PC-9 (cell line): ENCODE measurements around the gene JADE1. TPM values are rescaled to one million over a fixed set of nuclear protein-coding genes. Genes with fewer than 3 reads are reported as not detected.

Experiments
- BruUV-seq: library from RNA; stranded (reverse); fragments of 400-500 nt; replicated peaks from 2 replicates; lab custom pipeline; 2021; lab: Mats Ljungman, UMichigan
- CTCF ChIA-PET: fragments of 300-600 bp; sonication (Branson Sonifier 250); formaldehyde crosslinking; loops from one replicate; lab custom pipeline; 2022; ENCODE audit warnings: antibody characterized with exemption; lab: Charles Lee
- POLR2A ChIA-PET: fragments of 300-600 bp; sonication (Branson Sonifier 250); formaldehyde crosslinking; loops from one replicate; lab custom pipeline; 2022; ENCODE audit warnings: antibody characterized with exemption; ENCODE audit not compliant: unreplicated experiment; lab: Charles Lee
- DNase-seq, 2 experiments: peaks; one replicate each; pipeline versions ENCODE4 v3.0.0 to v3.0.0-alpha.2; 2015 to 2022; ENCODE audit warnings: mixed read lengths in 1 of 2
- H2AFZ ChIP-seq: fragments of 200-600 bp; sonication (generic); 2 replicates; pipeline ENCODE4 v1.8.1; 2017; ENCODE audit warnings: antibody characterized with exemption
- H3F3A ChIP-seq: fragments of 200-600 bp; sonication (generic); 2 replicates; pipeline ENCODE4 v1.8.1; 2017; ENCODE audit warnings: antibody characterized with exemption, mild to moderate bottlenecking, low read depth; ENCODE audit not compliant: insufficient read depth
- H3K27ac ChIP-seq: fragments of 200-600 bp; sonication (generic); 2 replicates; pipeline ENCODE4 v1.6.1; 2016; ENCODE audit warnings: mixed run types
- H3K27me3 ChIP-seq: fragments of 200-600 bp; sonication (generic); 2 replicates; pipeline ENCODE4 v1.6.1; 2016; ENCODE audit warnings: low read depth, mixed run types; ENCODE audit not compliant: insufficient read depth
- H3K36me3 ChIP-seq: fragments of 200-600 bp; sonication (generic); 2 replicates; pipeline ENCODE4 v1.6.1; 2016; ENCODE audit warnings: low read depth, mixed run types
- H3K4me1 ChIP-seq: fragments of 200-600 bp; sonication (generic); replicated peaks from 2 replicates; pipeline ENCODE4 v1.6.1; 2016; ENCODE audit warnings: mixed run types; ENCODE audit not compliant: insufficient read depth
- H3K4me2 ChIP-seq: fragments of 200-600 bp; sonication (generic); 2 replicates; pipeline ENCODE4 v1.6.1; 2017; ENCODE audit warnings: mixed run types
- H3K4me3 ChIP-seq: fragments of 200-600 bp; sonication (generic); 2 replicates; pipeline ENCODE4 v1.6.1; 2016; ENCODE audit warnings: mixed run types
- H3K79me2 ChIP-seq: fragments of 200-600 bp; sonication (generic); 2 replicates; pipeline ENCODE4 v1.6.1; 2017; ENCODE audit warnings: low read depth, mixed run types
- H3K9me2 ChIP-seq: fragments of 200-600 bp; sonication (generic); 2 replicates; pipeline ENCODE4 v1.8.1; 2017; ENCODE audit warnings: mild to moderate bottlenecking; ENCODE audit not compliant: insufficient read depth
- H3K9me3 ChIP-seq: fragments of 200-600 bp; sonication (generic); 2 replicates; pipeline ENCODE4 v1.8.1; 2016; ENCODE audit warnings: low read depth; ENCODE audit not compliant: insufficient read depth
- H4K20me1 ChIP-seq: fragments of 200-600 bp; sonication (generic); 2 replicates; pipeline ENCODE4 v1.8.1; 2017; ENCODE audit not compliant: insufficient read depth
- EZH2 ChIP-seq: fragments of 200-600 bp; sonication (generic); IDR thresholded peaks from 2 replicates; pipeline ENCODE4 v1.8.0; 2017; ENCODE audit warnings: antibody characterized with exemption, low read depth
- intact Hi-C: fragments of 100-400 bp; cut with micrococcal nuclease; formaldehyde crosslinking; loops from one replicate; pipeline ENCODE4 v1.10.0; 2022; ENCODE audit not compliant: unreplicated experiment
- total RNA-seq: library from RNA; stranded (reverse); gene quantifications from 2 replicates; pipeline ENCODE4 v1.2.3, GENCODE V29; 2021
- TF ChIP-seq, protein P1 (sequence below): fragments of 200-600 bp; sonication (generic); conservative IDR thresholded peaks from 2 replicates; pipeline ENCODE4 v1.6.1; 2017; ENCODE audit warnings: mixed run types, antibody characterized with exemption, mild to moderate bottlenecking, moderate library complexity

Gene JADE1
- total RNA-seq, 1 experiment from 2014 or later: 23.1 TPM

- Histone ChIP-seq H3F3A (no peaks in the 10 kb centered on the region), H3K9me2 (no peaks in the 10 kb centered on the region), H3K4me1 (no peaks in the 10 kb centered on the region), H3K36me3 (no peaks in the 10 kb centered on the region), H3K9me3 (no peaks in the 10 kb centered on the region), H4K20me1 (no peaks in the 10 kb centered on the region), H3K4me3 (no peak overlapping the region), H3K4me2 (no peak overlapping the region), H2AFZ (no peak overlapping the region), H3K27ac (no peak overlapping the region), H3K79me2 (no peaks in the 10 kb centered on the region), H3K27me3 (no peaks in the 10 kb centered on the region)
- CTCF ChIA-PET: no interaction called here
- TF ChIP-seq EZH2: no peak
- TF ChIP-seq, protein P1, sequence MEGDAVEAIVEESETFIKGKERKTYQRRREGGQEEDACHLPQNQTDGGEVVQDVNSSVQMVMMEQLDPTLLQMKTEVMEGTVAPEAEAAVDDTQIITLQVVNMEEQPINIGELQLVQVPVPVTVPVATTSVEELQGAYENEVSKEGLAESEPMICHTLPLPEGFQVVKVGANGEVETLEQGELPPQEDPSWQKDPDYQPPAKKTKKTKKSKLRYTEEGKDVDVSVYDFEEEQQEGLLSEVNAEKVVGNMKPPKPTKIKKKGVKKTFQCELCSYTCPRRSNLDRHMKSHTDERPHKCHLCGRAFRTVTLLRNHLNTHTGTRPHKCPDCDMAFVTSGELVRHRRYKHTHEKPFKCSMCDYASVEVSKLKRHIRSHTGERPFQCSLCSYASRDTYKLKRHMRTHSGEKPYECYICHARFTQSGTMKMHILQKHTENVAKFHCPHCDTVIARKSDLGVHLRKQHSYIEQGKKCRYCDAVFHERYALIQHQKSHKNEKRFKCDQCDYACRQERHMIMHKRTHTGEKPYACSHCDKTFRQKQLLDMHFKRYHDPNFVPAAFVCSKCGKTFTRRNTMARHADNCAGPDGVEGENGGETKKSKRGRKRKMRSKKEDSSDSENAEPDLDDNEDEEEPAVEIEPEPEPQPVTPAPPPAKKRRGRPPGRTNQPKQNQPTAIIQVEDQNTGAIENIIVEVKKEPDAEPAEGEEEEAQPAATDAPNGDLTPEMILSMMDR: no peak
- no TSS peak for BruUV-seq
- no peak for DNase-seq
- POLR2A ChIA-PET: no interaction called here
- intact Hi-C loops: no loop called here
Observed at GRCh38 chr4:128907981-128908380, 98.5 kb downstream of the JADE1 start.

- POLR2A ChIA-PET: no interaction called here
- TF ChIP-seq, protein P1: no peak
- TF ChIP-seq EZH2: no peak
- H3K4me2 ChIP-seq: no peak overlapping the region
- no peaks in the 10 kb centered on the region for H3K4me1 ChIP-seq
- no peaks in the 10 kb centered on the region for H3K9me2 ChIP-seq
- no peaks in the 10 kb centered on the region for H3K36me3 ChIP-seq
- DNase-seq: no peak
- no TSS peak for BruUV-seq
- H3K9me3 ChIP-seq: no peaks in the 10 kb centered on the region
- intact Hi-C loops: no loop called here
- H3K27me3 ChIP-seq: no peaks in the 10 kb centered on the region
- H3K79me2 ChIP-seq: no peaks in the 10 kb centered on the region
- H3F3A ChIP-seq: no peaks in the 10 kb centered on the region
- H2AFZ ChIP-seq: no peak overlapping the region
- H4K20me1 ChIP-seq: no peaks in the 10 kb centered on the region
- CTCF ChIA-PET: no interaction called here
- no peak overlapping the region for H3K4me3 ChIP-seq
- H3K27ac ChIP-seq: no peak overlapping the region
Observed at GRCh38 chr4:128908735-128909134, 99.2 kb downstream of the JADE1 start.

GRCh38 chr4:128913228-128913627 lies 103.7 kb downstream of the JADE1 start:
- H3K9me3 ChIP-seq: no peaks in the 10 kb centered on the region
- no peak overlapping the region for H2AFZ ChIP-seq
- no peaks in the 10 kb centered on the region for H3K79me2 ChIP-seq
- no peak for DNase-seq
- H3F3A ChIP-seq: no peaks in the 10 kb centered on the region
- BruUV-seq: no TSS peak
- no peaks in the 10 kb centered on the region for H3K36me3 ChIP-seq
- CTCF ChIA-PET: no interaction called here
- TF ChIP-seq EZH2: no peak
- TF ChIP-seq, protein P1: no peak
- H3K4me3 ChIP-seq: no peak overlapping the region
- H3K9me2 ChIP-seq: no peaks in the 10 kb centered on the region
- intact Hi-C loops: no loop called here
- H3K4me1 ChIP-seq: no peaks in the 10 kb centered on the region
- POLR2A ChIA-PET: no interaction called here
- no peaks in the 10 kb centered on the region for H4K20me1 ChIP-seq
- H3K27ac ChIP-seq: no peak overlapping the region
- H3K27me3 ChIP-seq: no peaks in the 10 kb centered on the region
- no peak overlapping the region for H3K4me2 ChIP-seq
